Measurements from ENCODE around the gene CCDC126. TPM values are rescaled to one million over a fixed set of nuclear protein-coding genes. Genes with fewer than 3 reads are reported as not detected.

The CCDC126 gene
- total and polyA plus RNA-seq, 2 of the 4 experiments (the other 2 are of a cell fraction) = 4.1 to 5.6 TPM

GRCh38 chr7:23598296-23598695 lies 1.1 kb downstream of the CCDC126 start:
- no peaks in the 10 kb centered on the region for H3K9me3 ChIP-seq (ENCODE audit: control insufficient read depth, insufficient read depth, low read length)
- H3K27me3 ChIP-seq (ENCODE audit: control insufficient read depth, insufficient read depth, low read length) = peaks cover 4% of the 10 kb centered on the region; the same call in 1 of the 2 replicates
- peaks cover 3% of the 10 kb centered on the region for H4K20me1 ChIP-seq (ENCODE audit: insufficient read depth, low read length)
- no peak overlapping the region for H2BK20ac ChIP-seq (ENCODE audit: low read depth, low read length)
- H3K27ac ChIP-seq (ENCODE audit: insufficient read depth, low read length) = no peak overlapping the region
- H3K9me1 ChIP-seq (ENCODE audit: insufficient read depth, low read length) = no peaks in the 10 kb centered on the region
- ATAC-seq (ENCODE audit: low read depth) = no peak
- dilution Hi-C loops (cut with HindIII; ENCODE audit: low sequenced_read_pairs, unreplicated experiment) = loop anchor here (25.0 kb wide), 1 partner anchor 114 kb away; the partner anchor contains the start of gene STK31
- POLR2A ChIA-PET (ENCODE audit: unreplicated experiment) = no interaction called here
- peak overlapping the region; percentile 37 for H3K56ac ChIP-seq (ENCODE audit: extremely low read depth, insufficient read depth, low read length)
- H3K4me3 ChIP-seq (ENCODE audit: insufficient read depth, low read depth, low read length) = peak overlapping the region; percentile 83
- TF ChIP-seq BHLHE40 (IDR thresholded peaks at IDR 0.05; ENCODE audit: low read depth, low read length) (no peak), MAFK (IDR thresholded peaks at IDR 0.05; ENCODE audit: low read depth, low read length) (peak; percentile 91)
- no peak overlapping the region for H2AFZ ChIP-seq (replicated peaks; ENCODE audit: low read length, poor library complexity)
- no peak overlapping the region for H2AK5ac ChIP-seq (ENCODE audit: low read depth, low read length)
- peaks cover 14 to 20% of the 10 kb centered on the region in 2 experiments for H3K79me1 ChIP-seq (ENCODE audit: low read depth in 1 of 2, low read length in 2 of 2)
- 0 out of 4 replicates have a peak overlapping the region, but pooled peaks of 1 of the 2 experiments have one; percentile 18 for H4K8ac ChIP-seq (ENCODE audit: low read depth in 2 of 2, low read length in 2 of 2)
- whole genome bisulfite sequencing, 2 experiments (ENCODE audit: extremely low coverage in 2 of 2, insufficient read length in 1 of 2) = 80% methylated on average over 2 of the region's 4 CpGs; no CpG with 5 or more reads in 1 of the 2 experiments
- CTCF ChIA-PET = interaction anchor here (0.8 to 1.8 kb wide), 3 partner anchors 17 to 30 kb away, joined by 3 to 6 read pairs (median 5); no protein-coding TSS in a partner anchor
- H2AK9ac ChIP-seq (replicated peaks; ENCODE audit: low read depth, low read length, poor library complexity) = no peak overlapping the region
- peaks cover 4% of the 10 kb centered on the region for H3K4me1 ChIP-seq (ENCODE audit: control insufficient read depth, insufficient read depth, low read length)
- H3K4me2 ChIP-seq (ENCODE audit: low read depth, low read length) = peak overlapping the region; percentile 93
- H3K9ac ChIP-seq (ENCODE audit: low read depth, low read length) = peak overlapping the region; percentile 56; the same call in 1 of the 2 replicates
- no peaks in the 10 kb centered on the region for H3K36me3 ChIP-seq (ENCODE audit: control insufficient read depth, insufficient read depth, low read length)
- peak overlapping the region; percentile 20; the same call in 1 of the 2 replicates for H3K4ac ChIP-seq (ENCODE audit: low read depth, low read length)
- H2BK15ac ChIP-seq (ENCODE audit: low read depth, low read length) = no peak overlapping the region
- no peak overlapping the region for H4K91ac ChIP-seq (ENCODE audit: insufficient read depth, low read depth, low read length)
- in situ Hi-C loops (cut with MboI; ENCODE audit: low sequenced_read_pairs) = loop anchor here (10.0 kb wide), 1 partner anchor 87 kb away; the partner anchor contains the start of gene FAM221A
- no peak overlapping the region for H2BK120ac ChIP-seq (ENCODE audit: low read depth, low read length)
- H2BK5ac ChIP-seq (ENCODE audit: low read depth, low read length, poor library complexity, severe bottlenecking) = no peak overlapping the region
- no peak for DNase-seq
- intact Hi-C loops (cut with micrococcal nuclease) = loop anchor here (5.0 kb wide), 1 partner anchor 84 kb away; the partner anchor contains the start of gene FAM221A
- no TSS peak for BruUV-seq (replicated peaks)
- no peak overlapping the region; the same call in 1 of the 2 replicates for H4K5ac ChIP-seq (ENCODE audit: low read depth, low read length)
- no peak overlapping the region for H3K18ac ChIP-seq (ENCODE audit: low read depth, low read length)
- peak overlapping the region; percentile 81; the same call in 1 of the 2 replicates for H3K23ac ChIP-seq (ENCODE audit: low read depth, low read length)
- H3K14ac ChIP-seq (replicated peaks; ENCODE audit: low read depth, low read length) = no peak overlapping the region

Measured in IMR-90 (cell line).